ENCODE measurements around the gene RLBP1. TPM values are rescaled to one million over a fixed set of nuclear protein-coding genes. Genes with fewer than 3 reads are reported as not detected.

Gene RLBP1
- total and polyA plus RNA-seq, 2 experiments from 2014 or later = not detected

DNA sequence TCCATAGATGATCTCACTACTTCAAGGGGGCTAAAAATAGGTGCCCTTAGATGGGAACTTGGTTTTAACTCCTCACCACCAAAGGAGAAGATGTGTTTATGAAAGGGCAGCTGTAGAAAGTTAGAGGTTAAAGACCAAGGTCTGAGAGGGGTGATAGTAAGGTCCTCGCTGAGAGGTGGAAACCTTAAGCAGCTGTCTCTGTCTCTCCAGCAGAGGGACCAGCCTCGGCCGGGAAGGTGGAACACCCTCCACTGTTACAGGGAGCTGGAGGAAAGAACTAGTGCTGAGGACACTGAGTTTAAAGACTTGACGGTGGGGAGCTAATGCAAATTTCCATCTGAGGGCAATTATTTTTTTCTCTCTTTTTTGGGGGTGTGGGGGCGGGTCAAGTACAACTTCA, 8.9 kb upstream of the RLBP1 start:
- Histone ChIP-seq H3K36me3 (ENCODE audit: low read depth) (no peaks in the 10 kb centered on the region), H2AFZ (no peak overlapping the region; the same call in 1 of the 2 replicates), H3K4me3 (no peak overlapping the region), H3K9me3 (ENCODE audit: low read depth) (no peaks in the 10 kb centered on the region), H3K27ac (no peak overlapping the region), H3F3A (ENCODE audit: insufficient read depth) (no peaks in the 10 kb centered on the region), H4K20me1 (ENCODE audit: insufficient read depth) (no peaks in the 10 kb centered on the region), H3K4me2 (ENCODE audit: unreplicated experiment) (no peak overlapping the region), H3K79me2 (ENCODE audit: insufficient read depth) (no peaks in the 10 kb centered on the region), H3K4me1 (ENCODE audit: insufficient read depth) (peaks cover 9% of the 10 kb centered on the region; the same call in 1 of the 2 replicates), H3K27me3 (replicated peaks; ENCODE audit: insufficient read depth) (no peaks in the 10 kb centered on the region; the same call in 1 of the 2 replicates), H3K9me2 (ENCODE audit: insufficient read depth) (no peaks in the 10 kb centered on the region), H3K9ac (no peak overlapping the region)
- no peak for TF ChIP-seq EZH2phosphoT487 (IDR thresholded peaks at IDR 0.05; ENCODE audit: insufficient read depth, low read depth)
- no peak for TF ChIP-seq EZH2 (IDR thresholded peaks at IDR 0.05; ENCODE audit: insufficient read depth, poor library complexity, severe bottlenecking)
- in situ Hi-C loops (cut with MboI) = no loop called here
- peak; percentile 33 for DNase-seq
- 39 to 46% methylated on average over 5 of the region's 5 CpGs for WGBS, 2 experiments (ENCODE audit: low coverage in 1 of 2, low lambda C conversion rate in 2 of 2, missing lambda C conversion rate in 2 of 2)

DNA sequence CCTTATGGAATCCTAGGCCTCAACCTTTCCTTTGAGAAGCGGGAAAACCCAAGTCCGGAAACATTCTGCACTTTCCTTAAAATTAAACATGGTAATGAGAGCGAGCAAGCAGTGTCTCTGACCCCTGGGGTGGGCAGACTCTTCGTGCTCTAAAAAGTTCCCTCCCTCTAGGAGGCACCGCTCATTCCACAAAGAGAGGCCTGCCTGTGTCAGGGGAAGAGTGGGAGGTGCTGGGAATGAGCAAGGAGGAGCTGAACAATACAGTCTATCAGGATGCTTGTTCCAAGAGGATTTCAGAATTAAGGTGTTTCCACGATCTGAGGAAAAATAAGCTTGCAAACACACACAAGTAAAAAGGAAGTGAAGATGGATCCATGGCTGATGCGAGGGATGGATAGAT, 6.0 kb upstream of the RLBP1 start:
- no peaks in the 10 kb centered on the region for H3K9me3 ChIP-seq (ENCODE audit: low read depth)
- in situ Hi-C loops (cut with MboI) = no loop called here
- no peaks in the 10 kb centered on the region for H3F3A ChIP-seq (ENCODE audit: insufficient read depth)
- H3K27ac ChIP-seq = no peak overlapping the region
- H3K36me3 ChIP-seq (ENCODE audit: low read depth) = no peaks in the 10 kb centered on the region
- 71% methylated on average over 7 of the region's 7 CpGs for WGBS, 2 experiments (ENCODE audit: low coverage in 1 of 2, low lambda C conversion rate in 2 of 2, missing lambda C conversion rate in 2 of 2)
- H4K20me1 ChIP-seq (ENCODE audit: insufficient read depth) = no peaks in the 10 kb centered on the region
- TF ChIP-seq EZH2 (IDR thresholded peaks at IDR 0.05; ENCODE audit: insufficient read depth, poor library complexity, severe bottlenecking) (no peak), EZH2phosphoT487 (IDR thresholded peaks at IDR 0.05; ENCODE audit: insufficient read depth, low read depth) (no peak)
- no peaks in the 10 kb centered on the region; the same call in 1 of the 2 replicates for H3K27me3 ChIP-seq (replicated peaks; ENCODE audit: insufficient read depth)
- no peak for DNase-seq
- no peak overlapping the region for H3K9ac ChIP-seq
- no peak overlapping the region for H3K4me3 ChIP-seq
- peaks cover 9% of the 10 kb centered on the region; the same call in 1 of the 2 replicates for H3K4me1 ChIP-seq (ENCODE audit: insufficient read depth)
- H3K9me2 ChIP-seq (ENCODE audit: insufficient read depth) = no peaks in the 10 kb centered on the region
- H2AFZ ChIP-seq = no peak overlapping the region
- no peak overlapping the region for H3K4me2 ChIP-seq (ENCODE audit: unreplicated experiment)
- no peaks in the 10 kb centered on the region for H3K79me2 ChIP-seq (ENCODE audit: insufficient read depth)

DNA sequence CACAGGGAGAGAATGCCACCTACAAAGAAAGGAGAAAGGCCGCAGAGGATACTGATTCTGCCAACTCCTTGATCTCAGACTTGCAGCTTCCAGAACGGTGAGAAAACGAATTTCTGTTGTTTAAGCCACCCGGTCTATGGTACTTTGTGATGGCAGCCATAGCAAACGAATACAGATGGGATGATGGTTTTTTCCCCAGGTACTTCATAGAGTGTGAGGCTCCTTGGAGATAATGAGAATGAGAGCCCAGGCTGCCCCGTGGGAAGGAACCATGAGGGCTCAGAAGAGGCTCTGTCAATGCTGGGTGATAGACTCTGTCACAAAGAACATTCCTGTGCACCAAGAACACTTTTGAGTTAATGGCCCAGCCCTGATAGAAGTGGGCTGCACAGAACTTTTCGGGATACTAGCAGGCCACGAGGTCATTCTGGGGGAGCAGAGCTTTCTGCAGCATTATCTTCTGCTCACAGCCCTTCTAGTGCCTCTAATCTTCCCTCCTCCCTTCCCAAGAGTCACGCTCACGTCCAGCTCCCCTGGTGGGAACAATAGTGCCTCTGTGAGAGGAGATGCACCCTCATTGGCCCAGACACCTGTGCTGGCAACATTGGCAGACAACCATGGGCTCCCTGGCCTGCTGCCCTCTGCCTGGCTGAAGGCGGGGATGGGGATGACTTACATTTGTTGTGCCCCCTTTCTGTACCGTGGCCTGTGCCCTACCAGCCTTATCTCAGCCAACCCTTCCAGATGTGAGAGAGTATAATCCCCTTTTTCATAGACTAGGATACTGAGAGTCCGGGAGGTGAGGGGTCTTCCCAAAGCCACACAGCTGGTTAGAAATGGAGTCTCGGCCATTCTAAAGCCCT, 5.2 kb upstream of the RLBP1 start:
- no peak overlapping the region for H3K9ac ChIP-seq
- H3F3A ChIP-seq (ENCODE audit: insufficient read depth) = no peaks in the 10 kb centered on the region
- H2AFZ ChIP-seq = no peak overlapping the region
- H3K9me2 ChIP-seq (ENCODE audit: insufficient read depth) = no peaks in the 10 kb centered on the region
- H3K27ac ChIP-seq = no peak overlapping the region
- 69 to 70% methylated on average over 14 of the region's 14 CpGs for WGBS, 2 experiments (ENCODE audit: low coverage in 1 of 2, low lambda C conversion rate in 2 of 2, missing lambda C conversion rate in 2 of 2)
- in situ Hi-C loops (cut with MboI) = no loop called here
- DNase-seq = no peak
- peaks cover 9% of the 10 kb centered on the region; the same call in 1 of the 2 replicates for H3K4me1 ChIP-seq (ENCODE audit: insufficient read depth)
- no peaks in the 10 kb centered on the region for H3K9me3 ChIP-seq (ENCODE audit: low read depth)
- no peaks in the 10 kb centered on the region; the same call in 1 of the 2 replicates for H3K27me3 ChIP-seq (replicated peaks; ENCODE audit: insufficient read depth)
- TF ChIP-seq EZH2 (IDR thresholded peaks at IDR 0.05; ENCODE audit: insufficient read depth, poor library complexity, severe bottlenecking) (no peak), EZH2phosphoT487 (IDR thresholded peaks at IDR 0.05; ENCODE audit: insufficient read depth, low read depth) (no peak)
- H3K79me2 ChIP-seq (ENCODE audit: insufficient read depth) = no peaks in the 10 kb centered on the region
- H4K20me1 ChIP-seq (ENCODE audit: insufficient read depth) = no peaks in the 10 kb centered on the region
- no peak overlapping the region for H3K4me3 ChIP-seq
- no peaks in the 10 kb centered on the region for H3K36me3 ChIP-seq (ENCODE audit: low read depth)
- no peak overlapping the region for H3K4me2 ChIP-seq (ENCODE audit: unreplicated experiment)

DNA sequence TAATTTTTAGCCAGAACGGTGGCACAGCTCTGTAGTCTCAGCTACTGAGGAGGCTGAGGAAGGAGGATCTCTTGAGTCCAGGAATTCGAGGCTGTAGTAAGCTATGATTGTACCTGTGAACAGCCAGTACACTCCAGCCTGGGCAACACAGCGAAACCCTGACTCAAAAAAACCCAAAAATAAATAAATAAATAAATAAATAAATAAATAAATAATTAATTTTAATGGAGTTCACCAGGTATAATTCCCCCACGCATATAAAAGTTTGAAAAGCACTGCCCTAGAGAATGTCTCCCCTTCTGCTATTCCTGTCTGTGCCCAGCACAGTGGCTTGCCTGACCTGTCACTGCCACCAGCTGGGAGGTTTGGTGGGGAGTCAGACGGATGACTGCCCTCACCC, 4.2 kb upstream of the RLBP1 start:
- H3K27me3 ChIP-seq (replicated peaks; ENCODE audit: insufficient read depth) = no peaks in the 10 kb centered on the region; the same call in 1 of the 2 replicates
- no peak overlapping the region for H3K27ac ChIP-seq
- no peak for TF ChIP-seq EZH2phosphoT487 (IDR thresholded peaks at IDR 0.05; ENCODE audit: insufficient read depth, low read depth)
- H3K4me1 ChIP-seq (ENCODE audit: insufficient read depth) = peaks cover 5% of the 10 kb centered on the region; the same call in 1 of the 2 replicates
- DNase-seq = no peak
- H3K4me2 ChIP-seq (ENCODE audit: unreplicated experiment) = no peak overlapping the region
- no peaks in the 10 kb centered on the region for H3F3A ChIP-seq (ENCODE audit: insufficient read depth)
- H3K9me3 ChIP-seq (ENCODE audit: low read depth) = no peaks in the 10 kb centered on the region
- H3K79me2 ChIP-seq (ENCODE audit: insufficient read depth) = no peaks in the 10 kb centered on the region
- 77% methylated on average over 5 of the region's 5 CpGs for WGBS, 2 experiments (ENCODE audit: low coverage in 1 of 2, low lambda C conversion rate in 2 of 2, missing lambda C conversion rate in 2 of 2)
- no peak overlapping the region for H2AFZ ChIP-seq
- H3K9me2 ChIP-seq (ENCODE audit: insufficient read depth) = no peaks in the 10 kb centered on the region
- no peaks in the 10 kb centered on the region for H4K20me1 ChIP-seq (ENCODE audit: insufficient read depth)
- no peak overlapping the region for H3K9ac ChIP-seq
- no peaks in the 10 kb centered on the region for H3K36me3 ChIP-seq (ENCODE audit: low read depth)
- no peak overlapping the region for H3K4me3 ChIP-seq
- in situ Hi-C loops (cut with MboI) = no loop called here

Measured in GM23248 (cell line).